ENCODE results near the gene FAM107A. TPM values are rescaled to one million over a fixed set of nuclear protein-coding genes. Genes with fewer than 3 reads are reported as not detected.

The FAM107A gene
- total RNA-seq, 4 donors from 2014 or later: 35.7 to 107 (median 92.7) TPM

GRCh38 chr3:58521336-58521670, 55.9 kb downstream of the FAM107A start:
- 89% methylated on average over 3 of the region's 3 CpGs for WGBS
- peaks cover 9 to 98% (median 90%) of the 10 kb centered on the region in 4 donors for H3K36me3 ChIP-seq
- H3K9me3 ChIP-seq: no peaks in the 10 kb centered on the region
- no peaks in the 10 kb centered on the region for H3K27me3 ChIP-seq
- peaks cover 0 to 8% (median 3%) of the 10 kb centered on the region in 4 donors for H3K4me1 ChIP-seq
- H3K4me3 ChIP-seq: no peak overlapping the region
- no peak for DNase-seq (ENCODE audit: extremely low spot score)
- intact Hi-C loops (cut with DNase I): no loop called here
- no peak overlapping the region for H3K27ac ChIP-seq (replicated peaks in 1 of 4)
- TF ChIP-seq EP300 (IDR thresholded peaks at IDR 0.05) (no peak), POLR2A (IDR thresholded peaks at IDR 0.05; ENCODE audit: low read depth) (no peak), CTCF (IDR thresholded peaks at IDR 0.05) (no peak), POLR2AphosphoS5 (IDR thresholded peaks at IDR 0.05) (no peak)

GRCh38 chr3:58520403-58521335, 56.5 kb downstream of the FAM107A start:
- WGBS: 53% methylated on average over 4 of the region's 8 CpGs
- H3K36me3 ChIP-seq: peaks cover 9 to 98% (median 89%) of the 10 kb centered on the region in 4 donors
- no peak for DNase-seq (ENCODE audit: extremely low spot score)
- H3K4me1 ChIP-seq: peaks cover 0 to 8% (median 3%) of the 10 kb centered on the region in 4 donors
- TF ChIP-seq POLR2A (IDR thresholded peaks at IDR 0.05; ENCODE audit: low read depth): no peak
- no peak for TF ChIP-seq EP300 (IDR thresholded peaks at IDR 0.05)
- TF ChIP-seq POLR2AphosphoS5 (IDR thresholded peaks at IDR 0.05): no peak
- TF ChIP-seq CTCF (IDR thresholded peaks at IDR 0.05): no peak
- no peak overlapping the region for H3K4me3 ChIP-seq
- intact Hi-C loops (cut with DNase I): no loop called here
- H3K9me3 ChIP-seq: no peaks in the 10 kb centered on the region
- H3K27ac ChIP-seq (replicated peaks in 1 of 4): no peak overlapping the region
- H3K27me3 ChIP-seq: no peaks in the 10 kb centered on the region

- H3K36me3 ChIP-seq: peaks cover 9 to 98% (median 89%) of the 10 kb centered on the region in 4 donors
Measured at GRCh38 chr3:58519668-58520402, 57.4 kb downstream of the FAM107A start.

GRCh38 chr3:58518291-58518789, 58.9 kb downstream of the FAM107A start:
- Histone ChIP-seq H3K9me3 (no peaks in the 10 kb centered on the region), H3K27ac (replicated peaks in 1 of 4) (no peak overlapping the region), H3K4me3 (no peak overlapping the region), H3K36me3 (peaks cover 9 to 98% (median 90%) of the 10 kb centered on the region in 4 donors), H3K4me1 (peaks cover 0 to 8% (median 3%) of the 10 kb centered on the region in 4 donors), H3K27me3 (no peaks in the 10 kb centered on the region)
- DNase-seq (ENCODE audit: extremely low spot score): no peak
- TF ChIP-seq POLR2A (IDR thresholded peaks at IDR 0.05; ENCODE audit: low read depth) (no peak), POLR2AphosphoS5 (IDR thresholded peaks at IDR 0.05) (no peak), CTCF (IDR thresholded peaks at IDR 0.05) (no peak), EP300 (IDR thresholded peaks at IDR 0.05) (no peak)
- WGBS: 62% methylated on average over 3 of the region's 3 CpGs
- intact Hi-C loops (cut with DNase I): no loop called here

More at GRCh38 chr3:58519668-58520402, 57.4 kb downstream of the FAM107A start:
- peaks cover 0 to 8% (median 3%) of the 10 kb centered on the region in 4 donors for H3K4me1 ChIP-seq
- H3K27me3 ChIP-seq: no peaks in the 10 kb centered on the region
- H3K4me3 ChIP-seq: no peak overlapping the region
- no peak overlapping the region for H3K27ac ChIP-seq (replicated peaks in 1 of 4)
- 95% methylated on average over 4 of the region's 6 CpGs for WGBS
- intact Hi-C loops (cut with DNase I): no loop called here
- no peak for DNase-seq (ENCODE audit: extremely low spot score)
- no peaks in the 10 kb centered on the region for H3K9me3 ChIP-seq
- TF ChIP-seq POLR2A (IDR thresholded peaks at IDR 0.05; ENCODE audit: low read depth): no peak
- no peak for TF ChIP-seq POLR2AphosphoS5 (IDR thresholded peaks at IDR 0.05)
- TF ChIP-seq CTCF (IDR thresholded peaks at IDR 0.05): no peak
- no peak for TF ChIP-seq EP300 (IDR thresholded peaks at IDR 0.05)

Data from esophagus muscularis mucosa (tissue), 4 donors.